Measurements from ENCODE around the gene CRYBG1. TPM values are rescaled to one million over a fixed set of nuclear protein-coding genes. Genes with fewer than 3 reads are reported as not detected.

Gene CRYBG1
- polyA plus RNA-seq, 1 experiment = 1.9 TPM

DNA sequence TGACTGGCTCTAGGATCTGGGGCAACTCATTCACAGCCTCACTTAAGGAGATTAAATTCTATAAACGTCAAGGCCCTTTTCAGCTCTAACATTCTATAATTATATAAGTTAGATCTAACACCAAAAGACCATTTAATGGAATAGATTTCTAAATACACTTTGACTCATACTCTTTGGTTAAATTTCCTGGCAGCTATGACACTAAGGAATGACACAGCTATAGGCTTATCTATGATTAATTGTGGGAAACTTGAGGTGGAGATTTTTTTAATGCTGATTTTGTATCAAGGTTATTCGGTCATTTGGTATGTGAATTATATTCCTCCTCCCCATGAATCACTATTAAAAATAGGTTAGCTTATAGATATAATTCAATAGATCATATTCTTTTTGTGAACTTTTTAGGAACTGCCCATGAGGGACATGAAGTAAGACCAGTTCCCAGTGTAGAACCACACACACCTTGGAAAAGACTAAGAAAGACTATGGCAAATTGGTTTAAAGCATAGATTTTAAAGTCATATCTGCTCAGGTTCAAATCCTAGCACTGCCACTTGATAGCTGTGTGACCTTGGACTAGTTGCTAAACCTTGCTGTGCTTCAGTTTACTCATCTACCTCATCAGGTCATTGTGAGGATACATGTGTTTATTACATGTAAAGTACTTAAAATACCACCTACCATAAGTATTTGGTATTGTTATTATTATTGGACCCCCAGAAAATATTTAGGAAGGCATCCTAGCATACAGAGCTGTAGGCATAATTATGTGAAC, 116.0 kb downstream of the CRYBG1 start:
- ChIA-PET CTCF (interaction anchor here (0.9 to 3.2 kb wide), 3 partner anchors 32 to 503 kb away, joined by 3 to 13 read pairs (median 5); no protein-coding TSS in a partner anchor), POLR2A (no interaction called here)
- TF ChIP-seq, protein P1, sequence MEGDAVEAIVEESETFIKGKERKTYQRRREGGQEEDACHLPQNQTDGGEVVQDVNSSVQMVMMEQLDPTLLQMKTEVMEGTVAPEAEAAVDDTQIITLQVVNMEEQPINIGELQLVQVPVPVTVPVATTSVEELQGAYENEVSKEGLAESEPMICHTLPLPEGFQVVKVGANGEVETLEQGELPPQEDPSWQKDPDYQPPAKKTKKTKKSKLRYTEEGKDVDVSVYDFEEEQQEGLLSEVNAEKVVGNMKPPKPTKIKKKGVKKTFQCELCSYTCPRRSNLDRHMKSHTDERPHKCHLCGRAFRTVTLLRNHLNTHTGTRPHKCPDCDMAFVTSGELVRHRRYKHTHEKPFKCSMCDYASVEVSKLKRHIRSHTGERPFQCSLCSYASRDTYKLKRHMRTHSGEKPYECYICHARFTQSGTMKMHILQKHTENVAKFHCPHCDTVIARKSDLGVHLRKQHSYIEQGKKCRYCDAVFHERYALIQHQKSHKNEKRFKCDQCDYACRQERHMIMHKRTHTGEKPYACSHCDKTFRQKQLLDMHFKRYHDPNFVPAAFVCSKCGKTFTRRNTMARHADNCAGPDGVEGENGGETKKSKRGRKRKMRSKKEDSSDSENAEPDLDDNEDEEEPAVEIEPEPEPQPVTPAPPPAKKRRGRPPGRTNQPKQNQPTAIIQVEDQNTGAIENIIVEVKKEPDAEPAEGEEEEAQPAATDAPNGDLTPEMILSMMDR (IDR thresholded peaks at IDR 0.05; ENCODE audit: low read depth, low read length) = no peak
- Histone ChIP-seq H3K27ac (ENCODE audit: low read depth, low read length) (no peak overlapping the region), H3K4me3 (ENCODE audit: low read depth, low read length) (no peak overlapping the region), H3K27me3 (ENCODE audit: control insufficient read depth, insufficient read depth, low read length) (peaks cover 4% of the 10 kb centered on the region), H3K9me3 (ENCODE audit: control insufficient read depth, insufficient read depth, low read length) (no peaks in the 10 kb centered on the region)
- DNase-seq (ENCODE audit: low read depth, low spot score) = no peak

DNA sequence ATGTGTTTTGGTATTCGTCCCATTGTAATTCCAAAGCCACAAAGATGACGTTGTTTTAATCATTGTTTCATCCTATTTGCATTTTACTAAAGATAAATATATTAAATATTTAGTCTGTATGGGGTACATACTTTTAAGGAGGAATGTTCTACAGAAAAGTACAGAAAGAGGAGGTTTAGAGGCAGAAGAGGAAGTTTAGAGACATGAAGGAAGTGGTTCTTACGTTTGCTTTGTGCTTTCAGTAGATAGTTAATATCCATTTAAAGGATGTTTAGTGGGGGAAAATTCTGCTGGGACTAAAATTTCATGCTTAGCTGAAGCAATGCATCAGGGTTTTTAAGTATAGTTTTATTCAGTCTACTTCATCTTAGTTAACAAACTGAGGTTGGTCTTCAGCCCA, 116.6 kb downstream of the CRYBG1 start:
- no peak overlapping the region for H3K4me3 ChIP-seq (ENCODE audit: low read depth, low read length)
- H3K9me3 ChIP-seq (ENCODE audit: control insufficient read depth, insufficient read depth, low read length) = no peaks in the 10 kb centered on the region
- DNase-seq (ENCODE audit: low read depth, low spot score) = no peak
- ChIA-PET POLR2A (no interaction called here), CTCF (interaction anchor here (0.9 to 3.2 kb wide), 4 partner anchors 33 to 502 kb away, joined by 3 to 13 read pairs (median 6); no protein-coding TSS in a partner anchor)
- peaks cover 4% of the 10 kb centered on the region for H3K27me3 ChIP-seq (ENCODE audit: control insufficient read depth, insufficient read depth, low read length)
- no peak overlapping the region for H3K27ac ChIP-seq (ENCODE audit: low read depth, low read length)
- TF ChIP-seq, protein P1 (IDR thresholded peaks at IDR 0.05; ENCODE audit: low read depth, low read length) = no peak

DNA sequence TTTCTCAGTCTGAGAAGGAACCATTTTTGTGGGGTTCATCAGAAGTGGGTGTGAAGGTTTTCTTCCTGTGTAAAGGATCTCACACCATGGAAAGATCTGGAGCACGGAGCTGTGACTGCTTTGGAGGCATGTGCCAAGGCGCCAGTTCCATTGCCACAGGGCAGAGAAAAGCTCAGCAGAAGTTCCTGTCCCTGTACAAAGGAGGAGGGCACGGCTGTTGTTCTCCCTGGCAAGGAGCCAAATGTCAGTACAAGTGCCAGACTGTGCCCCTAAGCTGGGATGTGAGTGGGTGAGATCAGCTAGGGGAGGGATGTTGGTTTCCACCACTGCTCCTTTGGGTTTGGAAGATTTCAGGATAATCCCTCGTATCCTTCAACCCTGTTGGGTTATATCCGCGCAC, 117.3 kb downstream of the CRYBG1 start:
- ChIA-PET POLR2A (no interaction called here), CTCF (interaction anchor here (0.5 to 3.2 kb wide), 4 partner anchors 33 to 89 kb away, joined by 5 to 13 read pairs (median 6); no protein-coding TSS in a partner anchor)

DNA sequence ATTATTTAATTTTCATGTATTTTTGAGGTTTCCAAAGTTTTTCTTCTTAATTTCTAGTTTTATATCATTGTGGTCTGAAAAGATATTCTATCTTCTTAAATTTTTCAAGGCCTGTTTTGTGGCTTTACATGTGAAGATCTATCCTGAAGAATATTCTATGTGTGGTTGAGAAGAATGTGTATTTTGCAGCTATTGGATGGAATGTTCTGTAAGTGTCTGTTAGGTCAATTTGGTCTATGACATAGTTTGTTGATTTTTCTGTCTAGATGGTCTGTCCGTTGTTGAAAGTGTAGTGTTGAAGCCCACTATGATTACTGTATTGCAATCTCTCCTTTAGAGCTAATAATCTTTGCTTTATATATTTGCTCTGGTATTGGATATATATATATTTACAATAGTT, 125.7 kb downstream of the CRYBG1 start:
- POLR2A ChIA-PET = no interaction called here
- CTCF ChIA-PET = no interaction called here

More for the DNA sequence above, 117.3 kb downstream of the CRYBG1 start:
- no peaks in the 10 kb centered on the region for H3K9me3 ChIP-seq (ENCODE audit: control insufficient read depth, insufficient read depth, low read length)
- H3K27ac ChIP-seq (ENCODE audit: low read depth, low read length) = no peak overlapping the region
- DNase-seq (ENCODE audit: low read depth, low spot score) = no peak
- peaks cover 4% of the 10 kb centered on the region for H3K27me3 ChIP-seq (ENCODE audit: control insufficient read depth, insufficient read depth, low read length)
- no peak overlapping the region for H3K4me3 ChIP-seq (ENCODE audit: low read depth, low read length)
- TF ChIP-seq, protein P1 (IDR thresholded peaks at IDR 0.05; ENCODE audit: low read depth, low read length) = no peak

More for the DNA sequence above, 125.7 kb downstream of the CRYBG1 start:
- H3K27ac ChIP-seq (ENCODE audit: low read depth, low read length) = no peak overlapping the region
- H3K27me3 ChIP-seq (ENCODE audit: control insufficient read depth, insufficient read depth, low read length) = peaks cover 15% of the 10 kb centered on the region
- H3K9me3 ChIP-seq (ENCODE audit: control insufficient read depth, insufficient read depth, low read length) = no peaks in the 10 kb centered on the region
- TF ChIP-seq, protein P1 (IDR thresholded peaks at IDR 0.05; ENCODE audit: low read depth, low read length) = no peak
- no peak for DNase-seq (ENCODE audit: low read depth, low spot score)
- H3K4me3 ChIP-seq (ENCODE audit: low read depth, low read length) = no peak overlapping the region
